GM23338 (cell line): ENCODE measurements around the gene CHST11. TPM values are rescaled to one million over a fixed set of nuclear protein-coding genes. Genes with fewer than 3 reads are reported as not detected.

ENCODE experiments used
- ATAC-seq: fragments of 200-7000 bp; cut with Tn5 transposase; 3 replicates; pipeline ENCODE4 v1.9.1; 2020
- DNase-seq: peaks from one replicate; pipeline ENCODE4 v3.0.0-alpha.2; 2015; ENCODE audit warnings: low spot score
- H2AFZ ChIP-seq: fragments of 200-600 bp; sonication (generic); 2 replicates; pipeline ENCODE4 v1.8.0; 2016; ENCODE audit warnings: antibody characterized with exemption, mild to moderate bottlenecking, moderate library complexity
- H3F3A ChIP-seq: fragments of 200-600 bp; sonication (generic); replicated peaks from 2 replicates; pipeline ENCODE4 v1.8.0; 2017; ENCODE audit warnings: antibody characterized with exemption, mixed run types, low read depth
- H3K27ac ChIP-seq: fragments of 200-600 bp; sonication (generic); 2 replicates; pipeline ENCODE4 v1.6.1; 2016; ENCODE audit warnings: low read depth
- H3K27me3 ChIP-seq: fragments of 200-600 bp; sonication (generic); 2 replicates; pipeline ENCODE4 v1.8.0; 2016; ENCODE audit warnings: mild to moderate bottlenecking, mixed run types, moderate library complexity; ENCODE audit not compliant: insufficient read depth
- H3K36me3 ChIP-seq: fragments of 200-600 bp; sonication (generic); 2 replicates; pipeline ENCODE4 v1.8.0; 2016; ENCODE audit warnings: mild to moderate bottlenecking; ENCODE audit not compliant: insufficient read depth
- H3K4me1 ChIP-seq: fragments of 200-600 bp; sonication (generic); 2 replicates; pipeline ENCODE4 v1.8.0; 2016; ENCODE audit warnings: mild to moderate bottlenecking, moderate library complexity; ENCODE audit not compliant: insufficient read depth
- H3K4me2 ChIP-seq: fragments of 200-600 bp; sonication (generic); 2 replicates; pipeline ENCODE4 v1.7.1; 2017; ENCODE audit warnings: mixed run types
- H3K4me3 ChIP-seq: fragments of 200-600 bp; sonication (generic); 2 replicates; pipeline ENCODE4 v1.6.1; 2016; ENCODE audit warnings: mixed run types
- H3K79me2 ChIP-seq: fragments of 200-600 bp; sonication (generic); replicated peaks from 2 replicates; pipeline ENCODE4 v1.8.0; 2017; ENCODE audit warnings: mild to moderate bottlenecking; ENCODE audit not compliant: insufficient read depth
- H3K9me2 ChIP-seq: fragments of 200-600 bp; sonication (generic); 2 replicates; pipeline ENCODE4 v1.8.0; 2017; ENCODE audit not compliant: insufficient read depth
- H4K20me1 ChIP-seq: fragments of 200-600 bp; sonication (generic); replicated peaks from 2 replicates; pipeline ENCODE4 v1.8.0; 2017; ENCODE audit warnings: mild to moderate bottlenecking; ENCODE audit not compliant: insufficient read depth
- H3K27ac Mint-ChIP-seq: 2 replicates; pipeline ENCODE4 v1.8.0; 2020; ENCODE audit warnings: inconsistent platforms, mild to moderate bottlenecking, moderate library complexity, mixed read lengths
- H3K27me3 Mint-ChIP-seq: 3 replicates; pipeline ENCODE4 v1.8.0; 2022; ENCODE audit warnings: low read depth, mild to moderate bottlenecking, moderate library complexity, mixed read lengths, inconsistent platforms; ENCODE audit not compliant: insufficient read depth, poor library complexity
- H3K36me3 Mint-ChIP-seq: 3 replicates; pipeline ENCODE4 v1.8.0; 2021; ENCODE audit warnings: low read depth, mild to moderate bottlenecking, inconsistent platforms, moderate library complexity, mixed read lengths
- H3K4me1 Mint-ChIP-seq: 3 replicates; pipeline ENCODE4 v1.8.0; 2020; ENCODE audit warnings: mild to moderate bottlenecking, inconsistent platforms, mixed read lengths
- H3K4me3 Mint-ChIP-seq: 3 replicates; pipeline ENCODE4 v1.8.0; 2021; ENCODE audit warnings: moderate library complexity, mild to moderate bottlenecking, inconsistent platforms, mixed read lengths
- H3K9me3 Mint-ChIP-seq: 3 replicates; pipeline ENCODE4 v1.8.0; 2020; ENCODE audit warnings: moderate library complexity, mild to moderate bottlenecking, inconsistent platforms, mixed read lengths
- CREB1 ChIP-seq: fragments of 250-450 bp; sonication (Bioruptor Pico); IDR thresholded peaks from 2 replicates; pipeline ENCODE4 v1.5.0; 2020; ENCODE audit warnings: low read depth, mild to moderate bottlenecking, moderate library complexity
- EZH2 ChIP-seq: fragments of 200-600 bp; sonication (generic); IDR thresholded peaks from one replicate; pipeline ENCODE4 v1.8.0; 2017; ENCODE audit warnings: antibody characterized with exemption, mild to moderate bottlenecking, low read depth; ENCODE audit not compliant: unreplicated experiment
- EZH2phosphoT487 ChIP-seq: fragments of 200-600 bp; sonication (generic); IDR thresholded peaks from one replicate; pipeline ENCODE4 v1.8.1; 2018; ENCODE audit warnings: antibody characterized with exemption; ENCODE audit not compliant: unreplicated experiment
- JUNB ChIP-seq: IDR thresholded peaks from one replicate; pipeline ENCODE4 v1.6.1; 2016; ENCODE audit warnings: antibody characterized with exemption; ENCODE audit not compliant: unreplicated experiment
- NANOG ChIP-seq: IDR thresholded peaks from 2 replicates; pipeline ENCODE4 v1.6.1; 2016; ENCODE audit warnings: antibody characterized with exemption, borderline replicate concordance
- POLR2AphosphoS5 ChIP-seq: IDR thresholded peaks from 2 replicates; pipeline ENCODE4 v1.6.1; 2016; ENCODE audit warnings: antibody characterized with exemption, low read depth
- STAT1 ChIP-seq: IDR thresholded peaks from one replicate; pipeline ENCODE4 v1.6.1; 2016; ENCODE audit warnings: antibody characterized with exemption; ENCODE audit not compliant: unreplicated experiment
- ZNF331 ChIP-seq: fragments of 250-450 bp; sonication (Bioruptor Pico); IDR thresholded peaks from 2 replicates; pipeline ENCODE4 v1.5.0; 2020; ENCODE audit warnings: low read depth, mild to moderate bottlenecking, moderate library complexity
- polyA plus RNA-seq: library from polyadenylated mRNA; unstranded; fragments of >200 nt; fragmentation: Nextera tagmentation; extraction: Ambion mirVana; gene quantifications from 2 replicates; pipeline ENCODE4 v1.2.1, GENCODE V29; 2016
- total RNA-seq: library from RNA; depleted of rRNA; stranded (reverse); fragments of >200 nt; shearing (Covaris generic); gene quantifications from 2 replicates; pipeline ENCODE4 v1.2.3, GENCODE V29; 2014
- TF ChIP-seq, protein P1 (sequence below): fragments of 250-450 bp; sonication (Bioruptor Pico); IDR thresholded peaks from 2 replicates; pipeline ENCODE4 v1.5.0; 2020; ENCODE audit warnings: mild to moderate bottlenecking, moderate library complexity
- TF ChIP-seq, protein P2 (sequence below): IDR thresholded peaks from one replicate; pipeline ENCODE4 v1.6.1; 2018; ENCODE audit warnings: antibody characterized with exemption; ENCODE audit not compliant: unreplicated experiment
- TF ChIP-seq, protein P3 (sequence below), 2 experiments: fragments of 200-600 bp in 1 of 2; sonication (generic) in 1 of 2; conservative IDR thresholded peaks; 2 replicates each; pipeline versions ENCODE4 v1.5.1 to v1.6.1; 2016 to 2017; ENCODE audit warnings: antibody characterized with exemption in 2 of 2, low read depth in 2 of 2, mild to moderate bottlenecking in 2 of 2, moderate library complexity in 1 of 2

Gene CHST11
- total and polyA plus RNA-seq, 2 experiments from 2014 or later = 7.7 to 25.7 TPM

DNA sequence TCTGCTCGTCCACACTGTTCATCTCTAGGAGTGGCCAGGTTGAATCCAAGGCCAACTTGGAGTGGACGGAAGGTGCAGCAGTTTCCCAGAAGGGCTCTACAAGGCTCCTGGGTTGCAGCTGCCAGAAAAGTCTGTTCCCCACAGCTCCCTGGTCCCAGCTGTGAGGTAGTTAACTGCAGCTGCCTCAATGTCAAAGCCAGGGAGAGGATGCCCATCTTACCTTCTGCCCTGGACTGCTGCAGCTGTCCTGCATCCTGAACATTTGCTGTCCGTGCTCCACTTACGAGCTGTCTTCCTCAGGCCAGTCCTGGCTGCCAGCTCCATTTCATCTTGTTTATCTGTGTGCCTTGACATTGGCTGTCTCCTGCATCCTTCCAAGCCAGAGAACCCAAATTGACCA is 274.0 kb downstream of the CHST11 start:
- Histone ChIP-seq H3K79me2 (no peaks in the 10 kb centered on the region), H3K4me1 (no peaks in the 10 kb centered on the region), H3K36me3 (no peaks in the 10 kb centered on the region), H3K27me3 (no peaks in the 10 kb centered on the region), H3F3A (no peaks in the 10 kb centered on the region), H3K4me3 (no peak overlapping the region), H2AFZ (no peak overlapping the region), H3K4me2 (no peak overlapping the region), H3K27ac (no peak overlapping the region), H4K20me1 (no peaks in the 10 kb centered on the region; the same call in 1 of the 2 replicates), H3K9me2 (no peaks in the 10 kb centered on the region)
- H3K9me3 Mint-ChIP-seq = no peaks in the 10 kb centered on the region
- H3K4me1 Mint-ChIP-seq = peaks cover 2% of the 10 kb centered on the region; the same call in 2 of the 3 replicates
- no peak overlapping the region for H3K4me3 Mint-ChIP-seq
- no peak for ATAC-seq
- H3K36me3 Mint-ChIP-seq = no peaks in the 10 kb centered on the region
- no peak overlapping the region for H3K27ac Mint-ChIP-seq
- no peak for DNase-seq
- peaks cover 3% of the 10 kb centered on the region for H3K27me3 Mint-ChIP-seq
- TF ChIP-seq, protein P1, sequence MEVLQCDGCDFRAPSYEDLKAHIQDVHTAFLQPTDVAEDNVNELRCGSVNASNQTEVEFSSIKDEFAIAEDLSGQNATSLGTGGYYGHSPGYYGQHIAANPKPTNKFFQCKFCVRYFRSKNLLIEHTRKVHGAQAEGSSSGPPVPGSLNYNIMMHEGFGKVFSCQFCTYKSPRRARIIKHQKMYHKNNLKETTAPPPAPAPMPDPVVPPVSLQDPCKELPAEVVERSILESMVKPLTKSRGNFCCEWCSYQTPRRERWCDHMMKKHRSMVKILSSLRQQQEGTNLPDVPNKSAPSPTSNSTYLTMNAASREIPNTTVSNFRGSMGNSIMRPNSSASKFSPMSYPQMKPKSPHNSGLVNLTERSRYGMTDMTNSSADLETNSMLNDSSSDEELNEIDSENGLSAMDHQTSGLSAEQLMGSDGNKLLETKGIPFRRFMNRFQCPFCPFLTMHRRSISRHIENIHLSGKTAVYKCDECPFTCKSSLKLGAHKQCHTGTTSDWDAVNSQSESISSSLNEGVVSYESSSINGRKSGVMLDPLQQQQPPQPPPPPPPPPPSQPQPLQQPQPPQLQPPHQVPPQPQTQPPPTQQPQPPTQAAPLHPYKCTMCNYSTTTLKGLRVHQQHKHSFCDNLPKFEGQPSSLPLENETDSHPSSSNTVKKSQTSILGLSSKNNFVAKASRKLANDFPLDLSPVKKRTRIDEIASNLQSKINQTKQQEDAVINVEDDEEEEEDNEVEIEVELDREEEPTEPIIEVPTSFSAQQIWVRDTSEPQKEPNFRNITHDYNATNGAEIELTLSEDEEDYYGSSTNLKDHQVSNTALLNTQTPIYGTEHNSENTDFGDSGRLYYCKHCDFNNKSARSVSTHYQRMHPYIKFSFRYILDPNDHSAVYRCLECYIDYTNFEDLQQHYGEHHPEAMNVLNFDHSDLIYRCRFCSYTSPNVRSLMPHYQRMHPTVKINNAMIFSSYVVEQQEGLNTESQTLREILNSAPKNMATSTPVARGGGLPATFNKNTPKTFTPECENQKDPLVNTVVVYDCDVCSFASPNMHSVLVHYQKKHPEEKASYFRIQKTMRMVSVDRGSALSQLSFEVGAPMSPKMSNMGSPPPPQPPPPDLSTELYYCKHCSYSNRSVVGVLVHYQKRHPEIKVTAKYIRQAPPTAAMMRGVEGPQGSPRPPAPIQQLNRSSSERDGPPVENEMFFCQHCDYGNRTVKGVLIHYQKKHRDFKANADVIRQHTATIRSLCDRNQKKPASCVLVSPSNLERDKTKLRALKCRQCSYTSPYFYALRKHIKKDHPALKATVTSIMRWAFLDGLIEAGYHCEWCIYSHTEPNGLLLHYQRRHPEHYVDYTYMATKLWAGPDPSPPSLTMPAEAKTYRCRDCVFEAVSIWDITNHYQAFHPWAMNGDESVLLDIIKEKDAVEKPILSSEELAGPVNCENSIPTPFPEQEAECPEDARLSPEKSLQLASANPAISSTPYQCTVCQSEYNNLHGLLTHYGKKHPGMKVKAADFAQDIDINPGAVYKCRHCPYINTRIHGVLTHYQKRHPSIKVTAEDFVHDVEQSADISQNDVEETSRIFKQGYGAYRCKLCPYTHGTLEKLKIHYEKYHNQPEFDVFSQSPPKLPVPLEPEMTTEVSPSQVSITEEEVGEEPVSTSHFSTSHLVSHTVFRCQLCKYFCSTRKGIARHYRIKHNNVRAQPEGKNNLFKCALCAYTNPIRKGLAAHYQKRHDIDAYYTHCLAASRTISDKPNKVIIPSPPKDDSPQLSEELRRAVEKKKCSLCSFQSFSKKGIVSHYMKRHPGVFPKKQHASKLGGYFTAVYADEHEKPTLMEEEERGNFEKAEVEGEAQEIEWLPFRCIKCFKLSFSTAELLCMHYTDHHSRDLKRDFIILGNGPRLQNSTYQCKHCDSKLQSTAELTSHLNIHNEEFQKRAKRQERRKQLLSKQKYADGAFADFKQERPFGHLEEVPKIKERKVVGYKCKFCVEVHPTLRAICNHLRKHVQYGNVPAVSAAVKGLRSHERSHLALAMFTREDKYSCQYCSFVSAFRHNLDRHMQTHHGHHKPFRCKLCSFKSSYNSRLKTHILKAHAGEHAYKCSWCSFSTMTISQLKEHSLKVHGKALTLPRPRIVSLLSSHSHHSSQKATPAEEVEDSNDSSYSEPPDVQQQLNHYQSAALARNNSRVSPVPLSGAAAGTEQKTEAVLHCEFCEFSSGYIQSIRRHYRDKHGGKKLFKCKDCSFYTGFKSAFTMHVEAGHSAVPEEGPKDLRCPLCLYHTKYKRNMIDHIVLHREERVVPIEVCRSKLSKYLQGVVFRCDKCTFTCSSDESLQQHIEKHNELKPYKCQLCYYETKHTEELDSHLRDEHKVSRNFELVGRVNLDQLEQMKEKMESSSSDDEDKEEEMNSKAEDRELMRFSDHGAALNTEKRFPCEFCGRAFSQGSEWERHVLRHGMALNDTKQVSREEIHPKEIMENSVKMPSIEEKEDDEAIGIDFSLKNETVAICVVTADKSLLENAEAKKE (CRISPR knock-in tag) = no peak
- TF ChIP-seq, protein P2, sequence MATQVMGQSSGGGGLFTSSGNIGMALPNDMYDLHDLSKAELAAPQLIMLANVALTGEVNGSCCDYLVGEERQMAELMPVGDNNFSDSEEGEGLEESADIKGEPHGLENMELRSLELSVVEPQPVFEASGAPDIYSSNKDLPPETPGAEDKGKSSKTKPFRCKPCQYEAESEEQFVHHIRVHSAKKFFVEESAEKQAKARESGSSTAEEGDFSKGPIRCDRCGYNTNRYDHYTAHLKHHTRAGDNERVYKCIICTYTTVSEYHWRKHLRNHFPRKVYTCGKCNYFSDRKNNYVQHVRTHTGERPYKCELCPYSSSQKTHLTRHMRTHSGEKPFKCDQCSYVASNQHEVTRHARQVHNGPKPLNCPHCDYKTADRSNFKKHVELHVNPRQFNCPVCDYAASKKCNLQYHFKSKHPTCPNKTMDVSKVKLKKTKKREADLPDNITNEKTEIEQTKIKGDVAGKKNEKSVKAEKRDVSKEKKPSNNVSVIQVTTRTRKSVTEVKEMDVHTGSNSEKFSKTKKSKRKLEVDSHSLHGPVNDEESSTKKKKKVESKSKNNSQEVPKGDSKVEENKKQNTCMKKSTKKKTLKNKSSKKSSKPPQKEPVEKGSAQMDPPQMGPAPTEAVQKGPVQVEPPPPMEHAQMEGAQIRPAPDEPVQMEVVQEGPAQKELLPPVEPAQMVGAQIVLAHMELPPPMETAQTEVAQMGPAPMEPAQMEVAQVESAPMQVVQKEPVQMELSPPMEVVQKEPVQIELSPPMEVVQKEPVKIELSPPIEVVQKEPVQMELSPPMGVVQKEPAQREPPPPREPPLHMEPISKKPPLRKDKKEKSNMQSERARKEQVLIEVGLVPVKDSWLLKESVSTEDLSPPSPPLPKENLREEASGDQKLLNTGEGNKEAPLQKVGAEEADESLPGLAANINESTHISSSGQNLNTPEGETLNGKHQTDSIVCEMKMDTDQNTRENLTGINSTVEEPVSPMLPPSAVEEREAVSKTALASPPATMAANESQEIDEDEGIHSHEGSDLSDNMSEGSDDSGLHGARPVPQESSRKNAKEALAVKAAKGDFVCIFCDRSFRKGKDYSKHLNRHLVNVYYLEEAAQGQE = no peak
- TF ChIP-seq STAT1 (no peak), ZNF331 (CRISPR knock-in tag) (no peak), POLR2AphosphoS5 (no peak), JUNB (no peak), NANOG (no peak), CREB1 (no peak), EZH2phosphoT487 (no peak), EZH2 (no peak)
- TF ChIP-seq, protein P3, sequence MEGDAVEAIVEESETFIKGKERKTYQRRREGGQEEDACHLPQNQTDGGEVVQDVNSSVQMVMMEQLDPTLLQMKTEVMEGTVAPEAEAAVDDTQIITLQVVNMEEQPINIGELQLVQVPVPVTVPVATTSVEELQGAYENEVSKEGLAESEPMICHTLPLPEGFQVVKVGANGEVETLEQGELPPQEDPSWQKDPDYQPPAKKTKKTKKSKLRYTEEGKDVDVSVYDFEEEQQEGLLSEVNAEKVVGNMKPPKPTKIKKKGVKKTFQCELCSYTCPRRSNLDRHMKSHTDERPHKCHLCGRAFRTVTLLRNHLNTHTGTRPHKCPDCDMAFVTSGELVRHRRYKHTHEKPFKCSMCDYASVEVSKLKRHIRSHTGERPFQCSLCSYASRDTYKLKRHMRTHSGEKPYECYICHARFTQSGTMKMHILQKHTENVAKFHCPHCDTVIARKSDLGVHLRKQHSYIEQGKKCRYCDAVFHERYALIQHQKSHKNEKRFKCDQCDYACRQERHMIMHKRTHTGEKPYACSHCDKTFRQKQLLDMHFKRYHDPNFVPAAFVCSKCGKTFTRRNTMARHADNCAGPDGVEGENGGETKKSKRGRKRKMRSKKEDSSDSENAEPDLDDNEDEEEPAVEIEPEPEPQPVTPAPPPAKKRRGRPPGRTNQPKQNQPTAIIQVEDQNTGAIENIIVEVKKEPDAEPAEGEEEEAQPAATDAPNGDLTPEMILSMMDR (conservative IDR thresholded peaks at IDR 0.05; ENCODE audit: low read depth in 2 of 2) = no peak
